ENCODE results near the gene RSPH6A.
A peak's percentile ranks its signal among the peaks of the same experiment; 100 is the strongest.

The RSPH6A gene

GRCh38 chr19:45825263-45825605 is 10.1 kb upstream of the RSPH6A start:
- DNase-seq (ENCODE audit: low read depth): no peak

GRCh38 chr19:45824531-45825262 is 9.6 kb upstream of the RSPH6A start:
- DNase-seq (ENCODE audit: low read depth): no peak

- DNase-seq (ENCODE audit: low read depth): no peak
These were observed 8.9 kb upstream of the RSPH6A start for GRCh38 chr19:45824041-45824471.

GRCh38 chr19:45823182-45823581 is 8.1 kb upstream of the RSPH6A start:
- DNase-seq (ENCODE audit: low read depth): no peak

- DNase-seq (ENCODE audit: low read depth): no peak
These were observed 7.6 kb upstream of the RSPH6A start for GRCh38 chr19:45822716-45823115.

GRCh38 chr19:45821570-45821969 is 6.5 kb upstream of the RSPH6A start:
- no peak for DNase-seq (ENCODE audit: low read depth)

GRCh38 chr19:45821103-45821521 is 6.0 kb upstream of the RSPH6A start:
- DNase-seq (ENCODE audit: low read depth): no peak

GRCh38 chr19:45820413-45821102 is 5.5 kb upstream of the RSPH6A start:
- DNase-seq (ENCODE audit: low read depth): no peak

GRCh38 chr19:45819769-45820168 is 4.7 kb upstream of the RSPH6A start:
- no peak for DNase-seq (ENCODE audit: low read depth)

- DNase-seq (ENCODE audit: low read depth): no peak
These were observed 2.7 kb upstream of the RSPH6A start for GRCh38 chr19:45817725-45818301.

GRCh38 chr19:45817010-45817724 is 2.1 kb upstream of the RSPH6A start:
- DNase-seq (ENCODE audit: low read depth): peak; percentile 70

- no peak for DNase-seq (ENCODE audit: low read depth)
These were observed 1.3 kb upstream of the RSPH6A start for GRCh38 chr19:45816236-45817009.

GRCh38 chr19:45815481-45816216 is 541 bp upstream of the RSPH6A start:
- no peak for DNase-seq (ENCODE audit: low read depth)

GRCh38 chr19:45814166-45814780 is 835 bp downstream of the RSPH6A start:
- DNase-seq (ENCODE audit: low read depth): no peak

- DNase-seq (ENCODE audit: low read depth): no peak
These were observed 2.8 kb downstream of the RSPH6A start for GRCh38 chr19:45812297-45812696.

GRCh38 chr19:45809643-45810159 is 5.4 kb downstream of the RSPH6A start:
- peak; percentile 44 for DNase-seq (ENCODE audit: low read depth)

GRCh38 chr19:45805719-45806118 is 9.4 kb downstream of the RSPH6A start:
- DNase-seq (ENCODE audit: low read depth): no peak

GRCh38 chr19:45804959-45805230 is 10.2 kb downstream of the RSPH6A start:
- DNase-seq (ENCODE audit: low read depth): no peak

- DNase-seq (ENCODE audit: low read depth): no peak
These were observed 10.8 kb downstream of the RSPH6A start for GRCh38 chr19:45804140-45804958.

- no peak for DNase-seq (ENCODE audit: low read depth)
These were observed 13.4 kb downstream of the RSPH6A start for GRCh38 chr19:45801603-45802175.

All from non-pigmented ciliary epithelial cell (primary cell).